GM23338 (cell line): Measurements from ENCODE around the gene ZSCAN21. TPM values are rescaled to one million over a fixed set of nuclear protein-coding genes. Genes with fewer than 3 reads are reported as not detected.

Source experiments
- ATAC-seq: fragments of 200-7000 bp; cut with Tn5 transposase; 3 replicates; pipeline ENCODE4 v1.9.1; 2020
- DNase-seq: peaks from one replicate; pipeline ENCODE4 v3.0.0-alpha.2; 2015; ENCODE audit warnings: low spot score
- H2AFZ ChIP-seq: fragments of 200-600 bp; sonication (generic); 2 replicates; pipeline ENCODE4 v1.8.0; 2016; ENCODE audit warnings: antibody characterized with exemption, mild to moderate bottlenecking, moderate library complexity
- H3F3A ChIP-seq: fragments of 200-600 bp; sonication (generic); replicated peaks from 2 replicates; pipeline ENCODE4 v1.8.0; 2017; ENCODE audit warnings: antibody characterized with exemption, mixed run types, low read depth
- H3K27ac ChIP-seq: fragments of 200-600 bp; sonication (generic); 2 replicates; pipeline ENCODE4 v1.6.1; 2016; ENCODE audit warnings: low read depth
- H3K27me3 ChIP-seq: fragments of 200-600 bp; sonication (generic); 2 replicates; pipeline ENCODE4 v1.8.0; 2016; ENCODE audit warnings: mild to moderate bottlenecking, mixed run types, moderate library complexity; ENCODE audit not compliant: insufficient read depth
- H3K36me3 ChIP-seq: fragments of 200-600 bp; sonication (generic); 2 replicates; pipeline ENCODE4 v1.8.0; 2016; ENCODE audit warnings: mild to moderate bottlenecking; ENCODE audit not compliant: insufficient read depth
- H3K4me1 ChIP-seq: fragments of 200-600 bp; sonication (generic); 2 replicates; pipeline ENCODE4 v1.8.0; 2016; ENCODE audit warnings: mild to moderate bottlenecking, moderate library complexity; ENCODE audit not compliant: insufficient read depth
- H3K4me2 ChIP-seq: fragments of 200-600 bp; sonication (generic); 2 replicates; pipeline ENCODE4 v1.7.1; 2017; ENCODE audit warnings: mixed run types
- H3K4me3 ChIP-seq: fragments of 200-600 bp; sonication (generic); 2 replicates; pipeline ENCODE4 v1.6.1; 2016; ENCODE audit warnings: mixed run types
- H3K79me2 ChIP-seq: fragments of 200-600 bp; sonication (generic); replicated peaks from 2 replicates; pipeline ENCODE4 v1.8.0; 2017; ENCODE audit warnings: mild to moderate bottlenecking; ENCODE audit not compliant: insufficient read depth
- H3K9me2 ChIP-seq: fragments of 200-600 bp; sonication (generic); 2 replicates; pipeline ENCODE4 v1.8.0; 2017; ENCODE audit not compliant: insufficient read depth
- H4K20me1 ChIP-seq: fragments of 200-600 bp; sonication (generic); replicated peaks from 2 replicates; pipeline ENCODE4 v1.8.0; 2017; ENCODE audit warnings: mild to moderate bottlenecking; ENCODE audit not compliant: insufficient read depth
- H3K27ac Mint-ChIP-seq: 2 replicates; pipeline ENCODE4 v1.8.0; 2020; ENCODE audit warnings: inconsistent platforms, mild to moderate bottlenecking, moderate library complexity, mixed read lengths
- H3K27me3 Mint-ChIP-seq: 3 replicates; pipeline ENCODE4 v1.8.0; 2022; ENCODE audit warnings: low read depth, mild to moderate bottlenecking, moderate library complexity, mixed read lengths, inconsistent platforms; ENCODE audit not compliant: insufficient read depth, poor library complexity
- H3K36me3 Mint-ChIP-seq: 3 replicates; pipeline ENCODE4 v1.8.0; 2021; ENCODE audit warnings: low read depth, mild to moderate bottlenecking, inconsistent platforms, moderate library complexity, mixed read lengths
- H3K4me1 Mint-ChIP-seq: 3 replicates; pipeline ENCODE4 v1.8.0; 2020; ENCODE audit warnings: mild to moderate bottlenecking, inconsistent platforms, mixed read lengths
- H3K4me3 Mint-ChIP-seq: 3 replicates; pipeline ENCODE4 v1.8.0; 2021; ENCODE audit warnings: moderate library complexity, mild to moderate bottlenecking, inconsistent platforms, mixed read lengths
- H3K9me3 Mint-ChIP-seq: 3 replicates; pipeline ENCODE4 v1.8.0; 2020; ENCODE audit warnings: moderate library complexity, mild to moderate bottlenecking, inconsistent platforms, mixed read lengths
- CREB1 ChIP-seq: fragments of 250-450 bp; sonication (Bioruptor Pico); IDR thresholded peaks from 2 replicates; pipeline ENCODE4 v1.5.0; 2020; ENCODE audit warnings: low read depth, mild to moderate bottlenecking, moderate library complexity
- ETS1 ChIP-seq: IDR thresholded peaks from 2 replicates; pipeline ENCODE4 v1.6.1; 2016; ENCODE audit warnings: antibody characterized with exemption
- EZH2 ChIP-seq: fragments of 200-600 bp; sonication (generic); IDR thresholded peaks from one replicate; pipeline ENCODE4 v1.8.0; 2017; ENCODE audit warnings: antibody characterized with exemption, mild to moderate bottlenecking, low read depth; ENCODE audit not compliant: unreplicated experiment
- EZH2phosphoT487 ChIP-seq: fragments of 200-600 bp; sonication (generic); IDR thresholded peaks from one replicate; pipeline ENCODE4 v1.8.1; 2018; ENCODE audit warnings: antibody characterized with exemption; ENCODE audit not compliant: unreplicated experiment
- JUNB ChIP-seq: IDR thresholded peaks from one replicate; pipeline ENCODE4 v1.6.1; 2016; ENCODE audit warnings: antibody characterized with exemption; ENCODE audit not compliant: unreplicated experiment
- NANOG ChIP-seq: IDR thresholded peaks from 2 replicates; pipeline ENCODE4 v1.6.1; 2016; ENCODE audit warnings: antibody characterized with exemption, borderline replicate concordance
- POLR2AphosphoS5 ChIP-seq: IDR thresholded peaks from 2 replicates; pipeline ENCODE4 v1.6.1; 2016; ENCODE audit warnings: antibody characterized with exemption, low read depth
- STAT1 ChIP-seq: IDR thresholded peaks from one replicate; pipeline ENCODE4 v1.6.1; 2016; ENCODE audit warnings: antibody characterized with exemption; ENCODE audit not compliant: unreplicated experiment
- ZNF114 ChIP-seq: fragments of 250-450 bp; sonication (Bioruptor Pico); IDR thresholded peaks from 2 replicates; pipeline ENCODE4 v1.5.0; 2020; ENCODE audit warnings: mild to moderate bottlenecking, moderate library complexity
- ZNF331 ChIP-seq: fragments of 250-450 bp; sonication (Bioruptor Pico); IDR thresholded peaks from 2 replicates; pipeline ENCODE4 v1.5.0; 2020; ENCODE audit warnings: low read depth, mild to moderate bottlenecking, moderate library complexity
- ZNF462 ChIP-seq: fragments of 250-450 bp; sonication (Bioruptor Pico); IDR thresholded peaks from 2 replicates; pipeline ENCODE4 v1.5.0; 2020; ENCODE audit warnings: mild to moderate bottlenecking, moderate library complexity
- polyA plus RNA-seq: library from polyadenylated mRNA; unstranded; fragments of >200 nt; fragmentation: Nextera tagmentation; extraction: Ambion mirVana; gene quantifications from 2 replicates; pipeline ENCODE4 v1.2.1, GENCODE V29; 2016
- total RNA-seq: library from RNA; depleted of rRNA; stranded (reverse); fragments of >200 nt; shearing (Covaris generic); gene quantifications from 2 replicates; pipeline ENCODE4 v1.2.3, GENCODE V29; 2014
- TF ChIP-seq, protein P1 (sequence below), 2 experiments: fragments of 200-600 bp in 1 of 2; sonication (generic) in 1 of 2; conservative IDR thresholded peaks; 2 replicates each; pipeline versions ENCODE4 v1.5.1 to v1.6.1; 2016 to 2017; ENCODE audit warnings: antibody characterized with exemption in 2 of 2, low read depth in 2 of 2, mild to moderate bottlenecking in 2 of 2, moderate library complexity in 1 of 2
- TF ChIP-seq, protein P2 (sequence below): IDR thresholded peaks from one replicate; pipeline ENCODE4 v1.6.1; 2018; ENCODE audit warnings: antibody characterized with exemption; ENCODE audit not compliant: unreplicated experiment

ZSCAN21 gene
- total and polyA plus RNA-seq, 2 experiments from 2014 or later: 15.7 to 21.8 TPM

GRCh38 chr7:100010901-100011300, 38.7 kb upstream of the ZSCAN21 start:
- no peak overlapping the region for H3K4me3 ChIP-seq
- H3K79me2 ChIP-seq: peaks cover 2% of the 10 kb centered on the region
- TF ChIP-seq EZH2phosphoT487 (no peak), POLR2AphosphoS5 (no peak), NANOG (no peak), ZNF331 (CRISPR knock-in tag) (no peak), EZH2 (no peak), ETS1 (no peak), ZNF462 (CRISPR knock-in tag) (no peak), JUNB (no peak), STAT1 (no peak), CREB1 (CRISPR knock-in tag) (no peak), ZNF114 (CRISPR knock-in tag) (no peak)
- TF ChIP-seq, protein P1, sequence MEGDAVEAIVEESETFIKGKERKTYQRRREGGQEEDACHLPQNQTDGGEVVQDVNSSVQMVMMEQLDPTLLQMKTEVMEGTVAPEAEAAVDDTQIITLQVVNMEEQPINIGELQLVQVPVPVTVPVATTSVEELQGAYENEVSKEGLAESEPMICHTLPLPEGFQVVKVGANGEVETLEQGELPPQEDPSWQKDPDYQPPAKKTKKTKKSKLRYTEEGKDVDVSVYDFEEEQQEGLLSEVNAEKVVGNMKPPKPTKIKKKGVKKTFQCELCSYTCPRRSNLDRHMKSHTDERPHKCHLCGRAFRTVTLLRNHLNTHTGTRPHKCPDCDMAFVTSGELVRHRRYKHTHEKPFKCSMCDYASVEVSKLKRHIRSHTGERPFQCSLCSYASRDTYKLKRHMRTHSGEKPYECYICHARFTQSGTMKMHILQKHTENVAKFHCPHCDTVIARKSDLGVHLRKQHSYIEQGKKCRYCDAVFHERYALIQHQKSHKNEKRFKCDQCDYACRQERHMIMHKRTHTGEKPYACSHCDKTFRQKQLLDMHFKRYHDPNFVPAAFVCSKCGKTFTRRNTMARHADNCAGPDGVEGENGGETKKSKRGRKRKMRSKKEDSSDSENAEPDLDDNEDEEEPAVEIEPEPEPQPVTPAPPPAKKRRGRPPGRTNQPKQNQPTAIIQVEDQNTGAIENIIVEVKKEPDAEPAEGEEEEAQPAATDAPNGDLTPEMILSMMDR (conservative IDR thresholded peaks at IDR 0.05; ENCODE audit: low read depth in 2 of 2): no peak
- TF ChIP-seq, protein P2, sequence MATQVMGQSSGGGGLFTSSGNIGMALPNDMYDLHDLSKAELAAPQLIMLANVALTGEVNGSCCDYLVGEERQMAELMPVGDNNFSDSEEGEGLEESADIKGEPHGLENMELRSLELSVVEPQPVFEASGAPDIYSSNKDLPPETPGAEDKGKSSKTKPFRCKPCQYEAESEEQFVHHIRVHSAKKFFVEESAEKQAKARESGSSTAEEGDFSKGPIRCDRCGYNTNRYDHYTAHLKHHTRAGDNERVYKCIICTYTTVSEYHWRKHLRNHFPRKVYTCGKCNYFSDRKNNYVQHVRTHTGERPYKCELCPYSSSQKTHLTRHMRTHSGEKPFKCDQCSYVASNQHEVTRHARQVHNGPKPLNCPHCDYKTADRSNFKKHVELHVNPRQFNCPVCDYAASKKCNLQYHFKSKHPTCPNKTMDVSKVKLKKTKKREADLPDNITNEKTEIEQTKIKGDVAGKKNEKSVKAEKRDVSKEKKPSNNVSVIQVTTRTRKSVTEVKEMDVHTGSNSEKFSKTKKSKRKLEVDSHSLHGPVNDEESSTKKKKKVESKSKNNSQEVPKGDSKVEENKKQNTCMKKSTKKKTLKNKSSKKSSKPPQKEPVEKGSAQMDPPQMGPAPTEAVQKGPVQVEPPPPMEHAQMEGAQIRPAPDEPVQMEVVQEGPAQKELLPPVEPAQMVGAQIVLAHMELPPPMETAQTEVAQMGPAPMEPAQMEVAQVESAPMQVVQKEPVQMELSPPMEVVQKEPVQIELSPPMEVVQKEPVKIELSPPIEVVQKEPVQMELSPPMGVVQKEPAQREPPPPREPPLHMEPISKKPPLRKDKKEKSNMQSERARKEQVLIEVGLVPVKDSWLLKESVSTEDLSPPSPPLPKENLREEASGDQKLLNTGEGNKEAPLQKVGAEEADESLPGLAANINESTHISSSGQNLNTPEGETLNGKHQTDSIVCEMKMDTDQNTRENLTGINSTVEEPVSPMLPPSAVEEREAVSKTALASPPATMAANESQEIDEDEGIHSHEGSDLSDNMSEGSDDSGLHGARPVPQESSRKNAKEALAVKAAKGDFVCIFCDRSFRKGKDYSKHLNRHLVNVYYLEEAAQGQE: no peak
- H3K27me3 ChIP-seq: no peaks in the 10 kb centered on the region
- Mint-ChIP-seq H3K36me3 (peaks cover under 1% of the 10 kb centered on the region; the same call in 1 of the 3 replicates), H3K27ac (no peak overlapping the region), H3K27me3 (peaks cover 8% of the 10 kb centered on the region), H3K4me1 (peaks cover 5% of the 10 kb centered on the region; the same call in 2 of the 3 replicates), H3K4me3 (no peak overlapping the region), H3K9me3 (no peaks in the 10 kb centered on the region)
- no peaks in the 10 kb centered on the region for H4K20me1 ChIP-seq
- H3K36me3 ChIP-seq: no peaks in the 10 kb centered on the region
- no peak for ATAC-seq
- no peak overlapping the region for H2AFZ ChIP-seq
- DNase-seq: no peak
- no peaks in the 10 kb centered on the region for H3K9me2 ChIP-seq
- H3K4me2 ChIP-seq: no peak overlapping the region
- H3K27ac ChIP-seq: no peak overlapping the region
- no peaks in the 10 kb centered on the region for H3F3A ChIP-seq
- no peaks in the 10 kb centered on the region for H3K4me1 ChIP-seq
